NCI-H345 (cell line): ENCODE results near the gene ANKRD44.

Experiments
- DNase-seq: peaks from one replicate; lab custom pipeline; 2025; lab: John Stamatoyannopoulos, UW

The ANKRD44 gene

GRCh38 chr2:197207598-197207997, 103.0 kb downstream of the ANKRD44 start:
- no peak for DNase-seq

GRCh38 chr2:197207106-197207505, 103.5 kb downstream of the ANKRD44 start:
- DNase-seq = no peak

- no peak for DNase-seq
Observed at GRCh38 chr2:197205585-197206215, 104.9 kb downstream of the ANKRD44 start.

GRCh38 chr2:197204519-197205250, 105.9 kb downstream of the ANKRD44 start:
- no peak for DNase-seq

GRCh38 chr2:197201874-197202273, 108.7 kb downstream of the ANKRD44 start:
- peak; percentile 2 for DNase-seq

GRCh38 chr2:197200762-197201058, 109.9 kb downstream of the ANKRD44 start:
- DNase-seq = no peak

GRCh38 chr2:197200051-197200761, 110.4 kb downstream of the ANKRD44 start:
- no peak for DNase-seq

- no peak for DNase-seq
Observed at GRCh38 chr2:197198890-197199289, 111.7 kb downstream of the ANKRD44 start.

- no peak for DNase-seq
Observed at GRCh38 chr2:197197895-197198311, 112.7 kb downstream of the ANKRD44 start.

- DNase-seq = no peak
Observed at GRCh38 chr2:197196541-197197180, 113.9 kb downstream of the ANKRD44 start.

GRCh38 chr2:197195518-197195917, 115.1 kb downstream of the ANKRD44 start:
- DNase-seq = no peak

- DNase-seq = no peak
Observed at GRCh38 chr2:197191940-197192322, 118.6 kb downstream of the ANKRD44 start.

- DNase-seq = peak; percentile 66
Observed at GRCh38 chr2:197191177-197191939, 119.2 kb downstream of the ANKRD44 start.

GRCh38 chr2:197190100-197190432, 120.5 kb downstream of the ANKRD44 start:
- DNase-seq = no peak

GRCh38 chr2:197189426-197190099, 121.0 kb downstream of the ANKRD44 start:
- DNase-seq = no peak

- DNase-seq = no peak
Observed at GRCh38 chr2:197185676-197186075, 124.9 kb downstream of the ANKRD44 start.

- DNase-seq = no peak
Observed at GRCh38 chr2:197184959-197185586, 125.5 kb downstream of the ANKRD44 start.

GRCh38 chr2:197183355-197183754, 127.2 kb downstream of the ANKRD44 start:
- DNase-seq = no peak

- no peak for DNase-seq
Observed at GRCh38 chr2:197182668-197183067, 127.9 kb downstream of the ANKRD44 start.

- DNase-seq = no peak
Observed at GRCh38 chr2:197181491-197181890, 129.1 kb downstream of the ANKRD44 start.
